ENCODE measurements around the gene TRIM14.

GRCh38 chr9:98168153-98168780 is 49.2 kb upstream of the TRIM14 start:
- TF ChIP-seq SALL2 (tag by site-specific recombination; IDR thresholded peaks at IDR 0.05; ENCODE audit: borderline replicate concordance) (no peak), KLF17 (tag by site-specific recombination; IDR thresholded peaks at IDR 0.05) (no peak), ZNF518A (tag by site-specific recombination; conservative IDR thresholded peaks at IDR 0.05; ENCODE audit: low read depth) (no peak), CTCF (tag by site-specific recombination; IDR thresholded peaks at IDR 0.05) (no peak)
